ENCODE measurements around the gene CORO2B.

DNA sequence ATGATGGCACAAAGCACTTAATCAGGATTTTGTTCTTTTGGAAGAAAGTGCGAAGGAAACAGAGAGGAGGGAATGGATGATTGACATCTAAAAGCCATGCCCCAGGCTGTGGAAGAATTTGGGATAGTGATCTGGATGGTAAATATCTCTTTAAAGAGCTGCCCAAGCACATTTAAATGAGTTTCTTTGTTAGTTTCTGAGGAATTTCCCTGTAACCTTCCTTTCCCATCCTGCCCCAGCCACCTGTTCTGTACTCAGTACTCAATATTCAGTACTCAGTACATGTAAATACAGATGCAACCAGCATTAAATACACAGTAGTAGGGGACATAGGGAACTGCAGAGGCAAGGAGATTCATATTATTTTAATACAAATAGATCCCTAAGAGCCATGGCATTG is 7.8 kb upstream of the CORO2B start:
- TF ChIP-seq, protein P1, sequence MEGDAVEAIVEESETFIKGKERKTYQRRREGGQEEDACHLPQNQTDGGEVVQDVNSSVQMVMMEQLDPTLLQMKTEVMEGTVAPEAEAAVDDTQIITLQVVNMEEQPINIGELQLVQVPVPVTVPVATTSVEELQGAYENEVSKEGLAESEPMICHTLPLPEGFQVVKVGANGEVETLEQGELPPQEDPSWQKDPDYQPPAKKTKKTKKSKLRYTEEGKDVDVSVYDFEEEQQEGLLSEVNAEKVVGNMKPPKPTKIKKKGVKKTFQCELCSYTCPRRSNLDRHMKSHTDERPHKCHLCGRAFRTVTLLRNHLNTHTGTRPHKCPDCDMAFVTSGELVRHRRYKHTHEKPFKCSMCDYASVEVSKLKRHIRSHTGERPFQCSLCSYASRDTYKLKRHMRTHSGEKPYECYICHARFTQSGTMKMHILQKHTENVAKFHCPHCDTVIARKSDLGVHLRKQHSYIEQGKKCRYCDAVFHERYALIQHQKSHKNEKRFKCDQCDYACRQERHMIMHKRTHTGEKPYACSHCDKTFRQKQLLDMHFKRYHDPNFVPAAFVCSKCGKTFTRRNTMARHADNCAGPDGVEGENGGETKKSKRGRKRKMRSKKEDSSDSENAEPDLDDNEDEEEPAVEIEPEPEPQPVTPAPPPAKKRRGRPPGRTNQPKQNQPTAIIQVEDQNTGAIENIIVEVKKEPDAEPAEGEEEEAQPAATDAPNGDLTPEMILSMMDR (IDR thresholded peaks at IDR 0.05): no peak
- TF ChIP-seq POLR2A (IDR thresholded peaks at IDR 0.05): no peak
